ENCODE results near the gene PDSS2. TPM values are rescaled to one million over a fixed set of nuclear protein-coding genes. Genes with fewer than 3 reads are reported as not detected.
A peak's percentile ranks its signal among the peaks of the same experiment; 100 is the strongest.

The PDSS2 gene
- total and polyA plus RNA-seq, 2 of the 8 experiments (the other 6 are each of a cell fraction or from before 2014, with no cell fraction given): 10.7 to 16.1 TPM

DNA sequence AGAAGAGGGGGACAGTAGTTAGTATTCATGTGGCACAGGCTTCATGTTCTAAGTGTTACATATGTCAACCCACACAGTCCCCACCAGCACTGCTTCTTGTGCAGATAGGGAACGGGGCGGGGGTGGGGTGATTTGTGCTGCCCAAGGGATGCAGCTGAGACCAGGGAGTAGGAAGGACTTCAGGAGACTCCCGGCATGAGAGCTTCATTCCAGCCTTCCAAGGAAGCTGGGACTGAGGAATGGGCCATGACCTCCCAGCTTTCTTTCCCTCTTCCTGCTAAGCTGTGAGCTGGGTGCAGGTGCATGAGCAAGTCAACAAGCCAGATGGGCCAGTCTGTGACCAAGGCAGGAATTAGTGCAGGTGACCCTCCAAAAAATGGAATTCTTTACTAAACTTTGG lies 353.2 kb downstream of the PDSS2 start:
- CTCF ChIA-PET (ENCODE audit: partially characterized antibody): interaction anchor here (0.6 to 1.9 kb wide), 8 partner anchors 8 to 353 kb away, joined by 3 to 9 read pairs (median 5); partner anchors contain the start of gene BEND3

More for the DNA sequence above, 353.2 kb downstream of the PDSS2 start:
- TF ChIP-seq POLR2AphosphoS5 (IDR thresholded peaks at IDR 0.05; ENCODE audit: low read depth, low read length) (0 out of 2 replicates have a peak, but pooled peaks have one; percentile 35), EP300 (IDR thresholded peaks at IDR 0.05; ENCODE audit: borderline replicate concordance in 1 of 2, low read depth in 2 of 2, low read length in 2 of 2) (no peak)
- Histone ChIP-seq H3K23me2 (ENCODE audit: low read depth, low read length) (no peaks in the 10 kb centered on the region; the same call in 1 of the 2 replicates), H3K4me1 (replicated peaks in 1 of 4; ENCODE audit: control insufficient read depth in 3 of 4, insufficient read depth in 4 of 4, low read length in 3 of 4) (peaks cover 18 to 34% (median 24%) of the 10 kb centered on the region in 4 experiments), H3K27ac (ENCODE audit: low read depth, low read length) (peak overlapping the region; percentile 11; the same call in 1 of the 2 replicates), H3K18ac (ENCODE audit: extremely low read depth, low read length) (peak overlapping the region; percentile 72), H4K20me1 (replicated peaks in 1 of 2; ENCODE audit: control insufficient read depth in 1 of 2, insufficient read depth in 2 of 2, low read length in 2 of 2) (no peaks in the 10 kb centered on the region), H3K56ac (replicated peaks; ENCODE audit: insufficient read length, low read depth, low read length) (no peak overlapping the region), H3K4ac (replicated peaks; ENCODE audit: insufficient read length, low read depth, low read length) (no peak overlapping the region), H4K5ac (ENCODE audit: insufficient read length, low read depth, low read length) (peak overlapping the region; percentile 17), H3K9ac (replicated peaks in 1 of 4; ENCODE audit: extremely low read depth in 1 of 4, low read depth in 3 of 4, low read length in 3 of 4) (no peak overlapping the region; a peak in 1 of 7 replicates), H4K8ac (ENCODE audit: extremely low read depth, insufficient read depth, low read length) (no peak overlapping the region), H2BK20ac (ENCODE audit: low read length) (peak overlapping the region; percentile 8; the same call in 1 of the 2 replicates), H3K23ac (ENCODE audit: insufficient read length) (no peak overlapping the region), H3K79me1 (ENCODE audit: low read depth, low read length) (peaks cover 8% of the 10 kb centered on the region; the same call in 1 of the 2 replicates), H3K36me3 (ENCODE audit: control insufficient read depth in 2 of 4, insufficient read depth in 4 of 4, low read length in 3 of 4) (no peaks in the 10 kb centered on the region), H3K79me2 (ENCODE audit: control insufficient read depth in 1 of 2, insufficient read depth in 2 of 2, low read length in 2 of 2) (peaks cover 0 to 89% of the 10 kb centered on the region in 2 experiments; a peak in 2 of 4 replicates), H3K4me3 (ENCODE audit: extremely low read depth in 1 of 4, insufficient read depth in 2 of 4, low read depth in 3 of 4, low read length in 4 of 4) (no peak overlapping the region; a peak in 1 of 8 replicates), H3K14ac (ENCODE audit: insufficient read length) (no peak overlapping the region), H2BK120ac (replicated peaks; ENCODE audit: low read depth, low read length) (no peak overlapping the region), H2AFZ (ENCODE audit: low read length) (no peak overlapping the region), H3K4me2 (ENCODE audit: insufficient read depth in 1 of 2, low read depth in 2 of 2, low read length in 2 of 2) (peak overlapping the region; percentile 2 to 57; a peak in 3 of 4 replicates), H4K91ac (replicated peaks; ENCODE audit: insufficient read length, low read length) (peak overlapping the region; percentile 4), H3K9me3 (ENCODE audit: insufficient read depth in 2 of 2, low read depth in 1 of 2, low read length in 1 of 2) (no peaks in the 10 kb centered on the region), H2BK15ac (ENCODE audit: low read length) (peak overlapping the region; percentile 81; the same call in 1 of the 2 replicates), H2BK12ac (ENCODE audit: low read depth, low read length) (peak overlapping the region; percentile 86), H2AK5ac (ENCODE audit: low read depth, low read length) (peak overlapping the region; percentile 94), H2BK5ac (ENCODE audit: low read depth, low read length) (peak overlapping the region; percentile 87), H3K27me3 (replicated peaks in 1 of 4; ENCODE audit: control insufficient read depth in 3 of 4, extremely low read depth in 1 of 4, insufficient read depth in 3 of 4, low read length in 3 of 4) (no peaks in the 10 kb centered on the region)
- POLR2A ChIA-PET (ENCODE audit: partially characterized antibody): interaction anchor here (0.7 to 4.8 kb wide), 5 partner anchors 8 to 268 kb away, joined by 3 to 53 read pairs (median 4); partner anchors contain the start of gene BEND3
- DNase-seq (ENCODE audit: low read depth in 1 of 2, low spot score in 2 of 2) (no peak), FAIRE-seq (peak; percentile 55)
- WGBS, 2 experiments (ENCODE audit: extremely low coverage in 1 of 2, insufficient coverage in 1 of 2, insufficient read length in 1 of 2, insufficient replicate concordance in 2 of 2, low coverage in 1 of 2, low lambda C conversion rate in 2 of 2, missing lambda C conversion rate in 1 of 2): 46% methylated on average over 3 of the region's 3 CpGs; no CpG with 5 or more reads in 1 of the 2 experiments
